ENCODE measurements around the gene AIRE. TPM values are rescaled to one million over a fixed set of nuclear protein-coding genes. Genes with fewer than 3 reads are reported as not detected.
"Not testable (repeated sequence)": the region's sequence is repeated elsewhere in the genome, so short reads cannot be mapped to it uniquely, and the experiment has no call there.

The AIRE gene
- total and polyA plus RNA-seq, 12 donors, result 0.06 to 1.1 (median 0.09) TPM; not detected in 8

DNA sequence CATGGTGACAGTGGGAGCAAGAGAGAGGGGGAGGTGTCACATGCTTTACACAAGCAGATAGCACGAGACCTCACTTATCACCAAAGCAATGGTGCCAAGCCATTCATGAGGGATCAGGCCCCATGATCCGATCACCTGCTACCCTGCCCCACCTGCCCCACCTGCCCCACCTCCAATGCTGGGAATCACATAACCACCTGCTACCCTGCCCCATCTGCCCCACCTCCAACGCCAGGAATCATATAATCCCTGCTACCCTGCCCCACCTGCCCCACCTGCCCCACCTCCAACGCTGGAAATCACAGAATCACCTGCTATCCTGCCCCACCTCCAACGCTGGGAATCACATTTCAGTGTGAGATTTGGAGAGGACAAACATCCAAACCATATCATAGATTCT lies 10.6 kb upstream of the AIRE start:
- DNase-seq, result no peak
- TF ChIP-seq POLR2A (IDR thresholded peaks at IDR 0.05), result no peak
- TF ChIP-seq, protein P1, sequence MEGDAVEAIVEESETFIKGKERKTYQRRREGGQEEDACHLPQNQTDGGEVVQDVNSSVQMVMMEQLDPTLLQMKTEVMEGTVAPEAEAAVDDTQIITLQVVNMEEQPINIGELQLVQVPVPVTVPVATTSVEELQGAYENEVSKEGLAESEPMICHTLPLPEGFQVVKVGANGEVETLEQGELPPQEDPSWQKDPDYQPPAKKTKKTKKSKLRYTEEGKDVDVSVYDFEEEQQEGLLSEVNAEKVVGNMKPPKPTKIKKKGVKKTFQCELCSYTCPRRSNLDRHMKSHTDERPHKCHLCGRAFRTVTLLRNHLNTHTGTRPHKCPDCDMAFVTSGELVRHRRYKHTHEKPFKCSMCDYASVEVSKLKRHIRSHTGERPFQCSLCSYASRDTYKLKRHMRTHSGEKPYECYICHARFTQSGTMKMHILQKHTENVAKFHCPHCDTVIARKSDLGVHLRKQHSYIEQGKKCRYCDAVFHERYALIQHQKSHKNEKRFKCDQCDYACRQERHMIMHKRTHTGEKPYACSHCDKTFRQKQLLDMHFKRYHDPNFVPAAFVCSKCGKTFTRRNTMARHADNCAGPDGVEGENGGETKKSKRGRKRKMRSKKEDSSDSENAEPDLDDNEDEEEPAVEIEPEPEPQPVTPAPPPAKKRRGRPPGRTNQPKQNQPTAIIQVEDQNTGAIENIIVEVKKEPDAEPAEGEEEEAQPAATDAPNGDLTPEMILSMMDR (IDR thresholded peaks at IDR 0.05), result no peak
- Histone ChIP-seq H3K9me3 (replicated peaks in 1 of 3) (no peaks in the 10 kb centered on the region), H3K27me3 (no peaks in the 10 kb centered on the region), H3K4me1 (replicated peaks in 1 of 2) (no peaks in the 10 kb centered on the region), H3K27ac (no peak overlapping the region), H3K36me3 (replicated peaks in 1 of 2) (no peaks in the 10 kb centered on the region), H3K4me3 (no peak overlapping the region)
- intact Hi-C loops (cut with DNase I), result no loop called here
- 66 to 80% (median 72%) methylated on average over 3 to 5 of the region's 5 CpGs for WGBS, 4 donors

DNA sequence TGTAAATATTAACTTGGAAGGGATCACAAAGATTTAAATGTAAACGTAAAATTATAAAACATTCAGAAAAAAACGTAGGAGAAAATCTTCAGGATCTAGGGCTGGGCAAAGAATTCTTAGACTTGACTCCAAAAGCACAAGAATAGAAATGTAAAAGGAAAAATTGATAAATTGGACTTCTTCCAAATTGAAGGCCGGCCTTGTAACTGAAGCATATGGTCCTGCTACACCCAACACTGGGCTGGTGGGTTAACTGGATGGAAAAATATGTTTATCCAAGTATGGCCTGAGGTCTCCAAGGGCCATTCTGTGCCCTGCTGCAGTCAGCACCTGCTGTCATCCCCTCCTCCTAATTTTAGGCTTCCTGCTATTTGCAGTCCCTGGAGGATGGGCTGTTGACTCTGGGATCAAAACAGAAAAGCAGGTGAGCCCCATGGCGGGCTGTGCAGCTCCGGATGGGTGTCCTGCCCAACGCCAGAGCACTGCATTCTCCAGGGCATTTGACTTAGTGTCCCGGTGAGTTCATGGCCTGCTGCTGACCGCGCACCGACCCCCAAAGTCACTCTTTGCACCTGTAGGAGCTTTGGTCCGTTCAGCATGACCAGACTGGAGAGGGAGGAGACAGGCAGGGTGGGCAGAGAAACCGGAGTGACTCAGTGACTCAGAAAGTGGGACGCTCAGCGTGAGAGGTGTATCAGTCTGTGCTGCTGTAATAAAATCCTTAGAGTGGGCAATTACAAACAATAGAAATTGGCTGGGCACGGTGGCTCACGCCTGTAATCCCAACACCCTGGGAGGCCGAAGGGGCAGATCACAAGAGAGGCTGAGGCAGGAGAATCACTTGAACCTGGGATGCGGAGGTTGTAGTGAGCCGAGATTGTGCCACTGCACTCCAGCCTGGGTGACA lies 6.1 kb upstream of the AIRE start:
- TF ChIP-seq, protein P1 (IDR thresholded peaks at IDR 0.05), result no peak
- no peak for TF ChIP-seq POLR2A (IDR thresholded peaks at IDR 0.05)
- H3K4me1 ChIP-seq (replicated peaks in 1 of 2), result no peaks in the 10 kb centered on the region
- 84 to 91% (median 88%) methylated on average over 19 of the region's 19 CpGs for WGBS, 4 donors
- no peak overlapping the region for H3K27ac ChIP-seq
- H3K27me3 ChIP-seq, result no peaks in the 10 kb centered on the region
- no peak overlapping the region for H3K4me3 ChIP-seq
- no peaks in the 10 kb centered on the region for H3K36me3 ChIP-seq (replicated peaks in 1 of 2)
- no peaks in the 10 kb centered on the region for H3K9me3 ChIP-seq (replicated peaks in 1 of 3)
- intact Hi-C loops (cut with DNase I), result no loop called here
- peak in 1 of 7 donors; percentile 2 for DNase-seq

DNA sequence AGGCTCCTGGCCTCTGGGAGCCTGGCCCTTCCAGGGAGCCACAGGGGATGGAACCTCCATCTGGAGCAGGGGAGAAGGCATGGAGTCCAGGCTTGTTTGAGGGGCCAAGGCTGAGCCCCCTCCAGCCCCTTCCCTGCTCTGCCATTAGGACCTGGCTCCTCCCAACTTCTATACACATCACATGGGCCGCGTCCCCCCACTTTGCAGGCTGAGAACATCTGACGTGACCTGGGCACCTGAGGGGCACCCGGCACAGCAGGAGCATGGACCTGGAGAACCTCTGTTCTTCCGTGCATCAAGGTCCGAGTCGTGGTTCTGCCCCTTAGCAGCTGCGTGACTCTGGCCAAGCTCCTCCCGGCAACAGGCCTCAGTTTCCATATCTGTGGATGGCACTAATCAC lies 3.9 kb upstream of the AIRE start:
- Histone ChIP-seq H3K27ac (no peak overlapping the region), H3K4me3 (no peak overlapping the region), H3K9me3 (replicated peaks in 1 of 3) (no peaks in the 10 kb centered on the region), H3K4me1 (replicated peaks in 1 of 2) (peaks cover 0 to 6% of the 10 kb centered on the region in 2 donors), H3K36me3 (replicated peaks in 1 of 2) (no peaks in the 10 kb centered on the region), H3K27me3 (peaks cover 13% of the 10 kb centered on the region)
- DNase-seq, result no peak
- 88 to 100% (median 94%) methylated on average over 3 to 9 of the region's 9 CpGs for WGBS, 4 donors
- no peak for TF ChIP-seq POLR2A (IDR thresholded peaks at IDR 0.05)
- TF ChIP-seq, protein P1 (IDR thresholded peaks at IDR 0.05), result no peak
- intact Hi-C loops (cut with DNase I), result no loop called here

DNA sequence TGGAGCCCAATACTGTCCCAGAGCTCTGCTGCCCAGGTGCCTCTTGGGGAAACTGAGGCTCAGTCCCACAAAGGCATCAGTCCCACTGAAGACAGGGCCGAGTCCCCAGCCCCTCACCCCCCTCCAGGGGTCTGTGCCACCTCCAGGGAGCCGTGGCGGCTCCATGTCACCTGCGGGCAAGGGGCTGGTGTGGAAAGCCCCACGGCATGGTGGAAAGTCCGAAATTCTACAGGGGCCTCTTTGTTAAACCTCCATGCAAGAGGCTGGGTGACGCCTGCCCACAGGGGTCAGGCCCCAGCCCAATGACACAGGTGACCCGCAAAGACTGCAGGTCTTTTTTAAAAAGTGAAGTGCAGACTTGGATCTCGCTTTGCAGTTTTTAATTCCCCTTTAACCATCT lies 3.3 kb upstream of the AIRE start:
- WGBS, 4 donors, result 78 to 87% (median 86%) methylated on average over 3 to 9 of the region's 9 CpGs
- H3K4me1 ChIP-seq (replicated peaks in 1 of 2), result peaks cover 0 to 6% of the 10 kb centered on the region in 2 donors
- no peak for DNase-seq

DNA sequence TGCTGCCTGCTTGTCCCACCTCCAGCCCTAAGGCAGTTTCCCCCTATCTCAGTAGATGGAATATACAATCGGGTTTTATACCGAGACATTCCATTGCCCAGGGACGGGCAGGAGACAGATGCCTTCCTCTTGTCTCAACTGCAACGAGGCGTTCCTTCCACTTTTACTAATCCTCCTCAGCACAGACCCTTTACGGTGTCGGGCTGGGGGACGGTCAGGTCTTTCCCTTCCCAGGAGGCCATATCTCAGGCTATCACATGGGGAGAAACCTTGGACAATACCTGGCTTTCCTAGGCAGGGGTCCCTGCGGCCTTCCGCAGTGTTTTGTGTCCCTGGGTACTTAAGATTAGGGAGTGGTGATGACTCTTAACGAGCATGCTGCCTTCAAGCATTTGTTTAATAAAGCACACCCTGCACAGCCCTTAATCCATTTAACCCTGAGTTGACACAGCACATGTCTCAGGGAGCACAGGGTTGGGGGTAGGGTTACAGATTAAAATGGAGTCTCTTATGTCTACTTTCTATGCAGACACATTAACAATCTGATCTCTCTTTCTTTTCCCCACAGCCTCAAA lies 2.4 kb upstream of the AIRE start:
- 67 to 86% (median 76%) methylated on average over 11 of the region's 11 CpGs for WGBS, 4 donors
- H3K4me1 ChIP-seq (replicated peaks in 1 of 2); H3K9me3 ChIP-seq (replicated peaks in 1 of 3); H3K27ac ChIP-seq; intact Hi-C loops (cut with DNase I); DNase-seq; H3K36me3 ChIP-seq (replicated peaks in 1 of 2); H3K4me3 ChIP-seq: not testable (repeated sequence)
- H3K27me3 ChIP-seq, result peaks cover 18% of the 10 kb centered on the region

More for the DNA sequence above, 3.3 kb upstream of the AIRE start:
- Histone ChIP-seq H3K36me3 (replicated peaks in 1 of 2) (no peaks in the 10 kb centered on the region), H3K27me3 (peaks cover 18% of the 10 kb centered on the region), H3K27ac (no peak overlapping the region), H3K9me3 (replicated peaks in 1 of 3) (no peaks in the 10 kb centered on the region), H3K4me3 (no peak overlapping the region)
- intact Hi-C loops (cut with DNase I), result no loop called here
- TF ChIP-seq, protein P1 (IDR thresholded peaks at IDR 0.05), result no peak
- TF ChIP-seq POLR2A (IDR thresholded peaks at IDR 0.05), result no peak

Measured in adrenal gland (tissue), 12 donors.